OCI-LY1 (cell line): ENCODE measurements around the gene POLR3A.
"Not testable (repeated sequence)": the region's sequence is repeated elsewhere in the genome, so short reads cannot be mapped to it uniquely, and the experiment has no call there.

ENCODE experiments used
- H2AFZ ChIP-seq: fragments of 200-600 bp; sonication (generic), shearing (Covaris generic); 2 replicates; pipeline ENCODE4 v1.6.0; 2014; ENCODE audit warnings: antibody characterized with exemption, mild to moderate bottlenecking, low read length
- H3F3A ChIP-seq: fragments of 200-600 bp; sonication (generic), shearing (Covaris generic); 2 replicates; pipeline ENCODE4 v1.6.0; 2014; ENCODE audit warnings: mild to moderate bottlenecking, antibody characterized with exemption, low read length, moderate library complexity; ENCODE audit not compliant: insufficient read depth
- H3K27ac ChIP-seq: fragments of 200-600 bp; sonication (generic); 2 replicates; pipeline ENCODE4 v1.5.1; 2014; ENCODE audit warnings: low read length, mixed run types, mild to moderate bottlenecking, low read depth; ENCODE audit not compliant: poor library complexity, severe bottlenecking
- H3K27me3 ChIP-seq: fragments of 200-600 bp; sonication (generic); 2 replicates; pipeline ENCODE4 v1.6.0; 2014; ENCODE audit warnings: antibody characterized with exemption, mild to moderate bottlenecking, low read length, moderate library complexity; ENCODE audit not compliant: insufficient read depth
- H3K36me3 ChIP-seq: fragments of 200-600 bp; sonication (generic); 2 replicates; pipeline ENCODE4 v1.6.1; 2014; ENCODE audit warnings: mild to moderate bottlenecking, antibody characterized with exemption, low read length, moderate library complexity, mixed read lengths; ENCODE audit not compliant: insufficient read depth
- H3K4me1 ChIP-seq: fragments of 200-600 bp; sonication (generic); 2 replicates; pipeline ENCODE4 v1.5.1; 2014; ENCODE audit warnings: mild to moderate bottlenecking, low read length, moderate library complexity; ENCODE audit not compliant: insufficient read depth, severe bottlenecking
- H3K4me2 ChIP-seq: fragments of 200-600 bp; sonication (generic), shearing (Covaris generic); 2 replicates; pipeline ENCODE4 v1.6.1; 2014; ENCODE audit warnings: low read length
- H3K4me3 ChIP-seq: fragments of 200-600 bp; sonication (generic); 2 replicates; pipeline ENCODE4 v1.5.1; 2014; ENCODE audit warnings: low read length, low read depth, mild to moderate bottlenecking, mixed read lengths; ENCODE audit not compliant: poor library complexity, severe bottlenecking
- H3K79me2 ChIP-seq: fragments of 200-600 bp; shearing (Covaris generic); 2 replicates; pipeline ENCODE4 v1.6.1; 2016; ENCODE audit warnings: mixed run types, low read length, mixed read lengths; ENCODE audit not compliant: insufficient read depth
- H3K9ac ChIP-seq: fragments of 200-600 bp; sonication (generic), shearing (Covaris generic); 2 replicates; pipeline ENCODE4 v1.6.1; 2014; ENCODE audit warnings: mild to moderate bottlenecking, low read length, mixed read lengths
- H3K9me2 ChIP-seq: fragments of 200-600 bp; sonication (generic), shearing (Covaris generic); 2 replicates; pipeline ENCODE4 v1.6.1; 2014; ENCODE audit warnings: low read depth, mild to moderate bottlenecking, low read length, mixed read lengths
- H3K9me3 ChIP-seq: fragments of 200-600 bp; shearing (Covaris generic); 2 replicates; pipeline ENCODE4 v1.6.1; 2014; ENCODE audit warnings: low read length, mixed read lengths
- H4K20me1 ChIP-seq: fragments of 200-600 bp; sonication (generic), shearing (Covaris generic); 2 replicates; pipeline ENCODE4 v1.6.0; 2016; ENCODE audit warnings: mild to moderate bottlenecking, low read length; ENCODE audit not compliant: insufficient read depth
- CTCF ChIP-seq: fragments of 200-600 bp; sonication (generic), shearing (Covaris generic); IDR thresholded peaks from 2 replicates; pipeline ENCODE4 v1.5.1; 2017; ENCODE audit warnings: mild to moderate bottlenecking, antibody characterized with exemption, low read length, moderate library complexity, mixed read lengths
- EZH2 ChIP-seq: fragments of 200-600 bp; sonication (generic), shearing (Covaris generic); IDR thresholded peaks from 2 replicates; pipeline ENCODE4 v1.8.0; 2017; ENCODE audit warnings: borderline replicate concordance, mixed run types, mild to moderate bottlenecking, antibody characterized with exemption, low read length, moderate library complexity, mixed read lengths

Gene POLR3A

GRCh38 chr10:78065611-78066010, 36.3 kb upstream of the POLR3A start:
- Histone ChIP-seq H3K9me2 (no peaks in the 10 kb centered on the region), H3K4me3 (no peak overlapping the region), H3K79me2 (no peaks in the 10 kb centered on the region), H3K27me3 (peaks cover 5% of the 10 kb centered on the region; the same call in 1 of the 2 replicates), H3F3A (no peaks in the 10 kb centered on the region), H2AFZ (no peak overlapping the region), H3K27ac (no peak overlapping the region), H3K4me1 (no peaks in the 10 kb centered on the region), H4K20me1 (no peaks in the 10 kb centered on the region), H3K36me3 (no peaks in the 10 kb centered on the region), H3K4me2 (no peak overlapping the region), H3K9me3 (no peaks in the 10 kb centered on the region), H3K9ac (no peak overlapping the region)
- TF ChIP-seq EZH2: no peak
- TF ChIP-seq CTCF: no peak

GRCh38 chr10:78064919-78065318, 35.6 kb upstream of the POLR3A start:
- not testable (repeated sequence) for H3K27me3 ChIP-seq, H3K4me2 ChIP-seq, H4K20me1 ChIP-seq, H2AFZ ChIP-seq, H3K9me3 ChIP-seq, H3K79me2 ChIP-seq, H3K9ac ChIP-seq, H3F3A ChIP-seq, H3K9me2 ChIP-seq, H3K4me3 ChIP-seq, H3K27ac ChIP-seq, H3K4me1 ChIP-seq, H3K36me3 ChIP-seq

GRCh38 chr10:78063236-78063635, 33.9 kb upstream of the POLR3A start:
- no peaks in the 10 kb centered on the region for H3K4me1 ChIP-seq
- H3K9me3 ChIP-seq: no peaks in the 10 kb centered on the region
- peaks cover 2% of the 10 kb centered on the region; the same call in 1 of the 2 replicates for H3K27me3 ChIP-seq
- H3K9me2 ChIP-seq: no peaks in the 10 kb centered on the region
- no peaks in the 10 kb centered on the region for H3K36me3 ChIP-seq
- H4K20me1 ChIP-seq: no peaks in the 10 kb centered on the region
- H3F3A ChIP-seq: no peaks in the 10 kb centered on the region
- no peak for TF ChIP-seq EZH2
- no peak for TF ChIP-seq CTCF
- H3K79me2 ChIP-seq: no peaks in the 10 kb centered on the region
- no peak overlapping the region for H3K27ac ChIP-seq
- no peak overlapping the region for H3K9ac ChIP-seq
- no peak overlapping the region for H3K4me2 ChIP-seq
- H2AFZ ChIP-seq: no peak overlapping the region
- no peak overlapping the region for H3K4me3 ChIP-seq

GRCh38 chr10:78062296-78062695, 33.0 kb upstream of the POLR3A start:
- no peak for TF ChIP-seq CTCF
- TF ChIP-seq EZH2: no peak
- no peak overlapping the region for H3K27ac ChIP-seq
- no peaks in the 10 kb centered on the region for H3K9me2 ChIP-seq
- no peaks in the 10 kb centered on the region for H3K79me2 ChIP-seq
- H3K4me2 ChIP-seq: no peak overlapping the region
- H4K20me1 ChIP-seq: no peaks in the 10 kb centered on the region
- no peaks in the 10 kb centered on the region for H3F3A ChIP-seq
- H3K9me3 ChIP-seq: no peaks in the 10 kb centered on the region
- no peak overlapping the region for H3K4me3 ChIP-seq
- H3K9ac ChIP-seq: no peak overlapping the region
- no peaks in the 10 kb centered on the region for H3K36me3 ChIP-seq
- H2AFZ ChIP-seq: no peak overlapping the region
- no peaks in the 10 kb centered on the region for H3K4me1 ChIP-seq
- H3K27me3 ChIP-seq: no peaks in the 10 kb centered on the region; the same call in 1 of the 2 replicates
